Measurements from ENCODE around the gene S1PR4. TPM values are rescaled to one million over a fixed set of nuclear protein-coding genes. Genes with fewer than 3 reads are reported as not detected.

The S1PR4 gene
- total RNA-seq, 1 experiment from 2014 or later, result not detected

GRCh38 chr19:3132971-3133792 is 45.4 kb upstream of the S1PR4 start:
- no peaks in the 10 kb centered on the region for H3K4me1 Mint-ChIP-seq (ENCODE audit: low read depth, unreplicated experiment)
- no peaks in the 10 kb centered on the region for H3K27me3 ChIP-seq (replicated peaks; ENCODE audit: control insufficient read depth, insufficient read depth, low read length)
- ChIA-PET CTCF (interaction anchor here (1.6 kb wide), 1 partner anchor 24 kb away, joined by 3 read pairs; no protein-coding TSS in a partner anchor), POLR2A (no interaction called here)
- intact Hi-C loops (cut with micrococcal nuclease; ENCODE audit: unreplicated experiment), result no loop called here
- BruUV-seq (replicated peaks), result no TSS peak
- no peak for DNase-seq
- no peaks in the 10 kb centered on the region for H3K9me3 Mint-ChIP-seq (ENCODE audit: unreplicated experiment)
- H3K4me3 Mint-ChIP-seq (ENCODE audit: unreplicated experiment), result no peak overlapping the region
- no peaks in the 10 kb centered on the region for H3K36me3 Mint-ChIP-seq (ENCODE audit: insufficient read depth, unreplicated experiment)
- no peaks in the 10 kb centered on the region for H3K9me3 ChIP-seq
- no peak overlapping the region for H3K27ac Mint-ChIP-seq (ENCODE audit: unreplicated experiment)
- H3K4me1 ChIP-seq, result no peaks in the 10 kb centered on the region
- no peaks in the 10 kb centered on the region for H3K36me3 ChIP-seq (ENCODE audit: control insufficient read depth, insufficient read depth, low read length)
- TF ChIP-seq CTCF (IDR thresholded peaks at IDR 0.05; ENCODE audit: insufficient read depth in 1 of 2, low read depth in 1 of 2, low read length in 1 of 2, severe bottlenecking in 1 of 2, unreplicated experiment in 1 of 2), result no peak
- H3K4me3 ChIP-seq (ENCODE audit: low read depth, low read length), result no peak overlapping the region
- no peaks in the 10 kb centered on the region for H3K27me3 Mint-ChIP-seq (ENCODE audit: insufficient read depth, unreplicated experiment)

- CTCF ChIA-PET, result no interaction called here
These were observed 44.8 kb upstream of the S1PR4 start for GRCh38 chr19:3133793-3134116.

GRCh38 chr19:3135961-3136683 is 42.4 kb upstream of the S1PR4 start, which contains the start of gene GNA15:
Gene GNA15 (plus strand): TSS chr19:3136033. CDS start chr19:3136451, 418 bp downstream.
- H3K4me3 Mint-ChIP-seq (ENCODE audit: unreplicated experiment), result no peak within 1 kb of the TSS
- DNase-seq, result no peak
- H3K27me3 Mint-ChIP-seq (ENCODE audit: insufficient read depth, unreplicated experiment), result no peaks in the 10 kb centered on the region
- Histone ChIP-seq H3K4me3 (ENCODE audit: low read depth, low read length) (no peak within 1 kb of the TSS), H3K9me3 (no peaks in the 10 kb centered on the region), H3K36me3 (ENCODE audit: control insufficient read depth, insufficient read depth, low read length) (no peaks in the 10 kb centered on the region), H3K4me1 (no peaks in the 10 kb centered on the region), H3K27me3 (replicated peaks; ENCODE audit: control insufficient read depth, insufficient read depth, low read length) (no peaks in the 10 kb centered on the region)
- no peaks in the 10 kb centered on the region for H3K9me3 Mint-ChIP-seq (ENCODE audit: unreplicated experiment)
- no peaks in the 10 kb centered on the region for H3K4me1 Mint-ChIP-seq (ENCODE audit: low read depth, unreplicated experiment)
- H3K27ac Mint-ChIP-seq (ENCODE audit: unreplicated experiment), result no peak within 1 kb of the TSS
- POLR2A ChIA-PET, result no interaction called here
- H3K36me3 Mint-ChIP-seq (ENCODE audit: insufficient read depth, unreplicated experiment), result no peaks in the 10 kb centered on the region
- CTCF ChIA-PET, result no interaction called here
- no TSS peak for BruUV-seq (replicated peaks)
- intact Hi-C loops (cut with micrococcal nuclease; ENCODE audit: unreplicated experiment), result no loop called here
- no peak for TF ChIP-seq CTCF (IDR thresholded peaks at IDR 0.05; ENCODE audit: insufficient read depth in 1 of 2, low read depth in 1 of 2, low read length in 1 of 2, severe bottlenecking in 1 of 2, unreplicated experiment in 1 of 2)

More at GRCh38 chr19:3133793-3134116, 44.8 kb upstream of the S1PR4 start:
- H3K4me3 Mint-ChIP-seq (ENCODE audit: unreplicated experiment), result no peak overlapping the region
- no peaks in the 10 kb centered on the region for H3K9me3 Mint-ChIP-seq (ENCODE audit: unreplicated experiment)
- no peaks in the 10 kb centered on the region for H3K27me3 Mint-ChIP-seq (ENCODE audit: insufficient read depth, unreplicated experiment)
- Histone ChIP-seq H3K36me3 (ENCODE audit: control insufficient read depth, insufficient read depth, low read length) (no peaks in the 10 kb centered on the region), H3K27me3 (replicated peaks; ENCODE audit: control insufficient read depth, insufficient read depth, low read length) (no peaks in the 10 kb centered on the region), H3K9me3 (no peaks in the 10 kb centered on the region), H3K4me1 (no peaks in the 10 kb centered on the region), H3K4me3 (ENCODE audit: low read depth, low read length) (no peak overlapping the region)
- BruUV-seq (replicated peaks), result no TSS peak
- no peak for TF ChIP-seq CTCF (IDR thresholded peaks at IDR 0.05; ENCODE audit: insufficient read depth in 1 of 2, low read depth in 1 of 2, low read length in 1 of 2, severe bottlenecking in 1 of 2, unreplicated experiment in 1 of 2)
- H3K4me1 Mint-ChIP-seq (ENCODE audit: low read depth, unreplicated experiment), result no peaks in the 10 kb centered on the region
- H3K27ac Mint-ChIP-seq (ENCODE audit: unreplicated experiment), result no peak overlapping the region
- POLR2A ChIA-PET, result no interaction called here
- H3K36me3 Mint-ChIP-seq (ENCODE audit: insufficient read depth, unreplicated experiment), result no peaks in the 10 kb centered on the region
- DNase-seq, result no peak
- intact Hi-C loops (cut with micrococcal nuclease; ENCODE audit: unreplicated experiment), result no loop called here
